SK-N-SH treated with all-trans-retinoic acid at 6 μM for 48 hours (cell line): ENCODE measurements around the gene SYTL1.

ENCODE experiments used
- ARNTL ChIP-seq: fragments of 450-650 bp; formaldehyde crosslinking; IDR thresholded peaks from 2 replicates; pipeline ENCODE4 v1.5.0; 2020; ENCODE audit warnings: low read depth, mild to moderate bottlenecking, moderate library complexity, borderline replicate concordance
- BACH2 ChIP-seq: fragments of 250-450 bp; sonication (Bioruptor Pico); IDR thresholded peaks from 2 replicates; pipeline ENCODE4 v1.9.0; 2021; ENCODE audit warnings: mild to moderate bottlenecking, borderline replicate concordance
- CREB5 ChIP-seq: fragments of 250-450 bp; sonication (Bioruptor Pico); IDR thresholded peaks from 2 replicates; pipeline ENCODE4 v1.5.1; 2020; ENCODE audit warnings: low read depth, mild to moderate bottlenecking, moderate library complexity
- PATZ1 ChIP-seq: fragments of 250-450 bp; sonication (Bioruptor Pico); IDR thresholded peaks from 2 replicates; pipeline ENCODE4 v1.8.0; 2020; ENCODE audit warnings: mild to moderate bottlenecking, moderate library complexity, borderline replicate concordance
- POU6F1 ChIP-seq: fragments of 250-450 bp; sonication (Bioruptor Pico); IDR thresholded peaks from 2 replicates; pipeline ENCODE4 v1.8.0; 2021; ENCODE audit warnings: low read depth, mild to moderate bottlenecking, moderate library complexity, borderline replicate concordance
- RARB ChIP-seq: fragments of 250-450 bp; sonication (Bioruptor Pico); IDR thresholded peaks from 2 replicates; pipeline ENCODE4 v1.8.0; 2021; ENCODE audit warnings: mild to moderate bottlenecking, moderate library complexity
- TOX ChIP-seq: fragments of 250-450 bp; sonication (Bioruptor Pico); IDR thresholded peaks from 2 replicates; pipeline ENCODE4 v1.8.0; 2021; ENCODE audit warnings: mild to moderate bottlenecking, moderate library complexity, borderline replicate concordance
- ZFP3 ChIP-seq: fragments of 250-450 bp; sonication (Bioruptor Pico); IDR thresholded peaks from 2 replicates; pipeline ENCODE4 v1.5.0; 2020; ENCODE audit warnings: mild to moderate bottlenecking, moderate library complexity
- ZFP30 ChIP-seq: fragments of 450-650 bp; formaldehyde crosslinking; IDR thresholded peaks from 2 replicates; pipeline ENCODE4 v1.5.0; 2022; ENCODE audit warnings: mild to moderate bottlenecking, moderate library complexity
- ZNF70 ChIP-seq: fragments of 450-650 bp; formaldehyde crosslinking; IDR thresholded peaks from 2 replicates; pipeline ENCODE4 v1.5.0; 2020; ENCODE audit warnings: mild to moderate bottlenecking, moderate library complexity
- ZNF8 ChIP-seq: fragments of 450-650 bp; formaldehyde crosslinking; IDR thresholded peaks from 2 replicates; pipeline ENCODE4 v1.5.0; 2020; ENCODE audit warnings: mild to moderate bottlenecking, moderate library complexity

GRCh38 chr1:27348861-27349783 lies 7.3 kb downstream of the SYTL1 start:
- no peak for TF ChIP-seq RARB (CRISPR knock-in tag)
- no peak for TF ChIP-seq ZFP30
- no peak for TF ChIP-seq ARNTL (CRISPR knock-in tag)
- no peak for TF ChIP-seq BACH2 (CRISPR knock-in tag)
- no peak for TF ChIP-seq PATZ1 (CRISPR knock-in tag)
- no peak for TF ChIP-seq POU6F1 (CRISPR knock-in tag)
- no peak for TF ChIP-seq ZFP3 (CRISPR knock-in tag)
- TF ChIP-seq TOX (CRISPR knock-in tag) = no peak
- no peak for TF ChIP-seq ZNF8 (CRISPR knock-in tag)
- no peak for TF ChIP-seq CREB5
- TF ChIP-seq ZNF70 (CRISPR knock-in tag) = no peak
